Sigmoid colon (tissue), 7 donors: Measurements from ENCODE around the gene PIP4K2C. TPM values are rescaled to one million over a fixed set of nuclear protein-coding genes. Genes with fewer than 3 reads are reported as not detected.

ENCODE experiments used
- DNase-seq: peaks from one replicate; pipeline ENCODE4 v3.0.0-alpha.2; 2019
- H3K27ac ChIP-seq, 4 donors: fragments of 200-600 bp; sonication (generic); one replicate each; pipeline ENCODE4 v1.5.1; 2016 to 2019; ENCODE audit warnings: mild to moderate bottlenecking in 1 of 4
- H3K27me3 ChIP-seq, 3 donors: fragments of 200-600 bp; sonication (generic); one replicate each; pipeline ENCODE4 v1.5.1; 2019; ENCODE audit warnings: mild to moderate bottlenecking in 1 of 3
- H3K36me3 ChIP-seq, 4 donors: fragments of 200-600 bp; sonication (generic); one replicate each; pipeline ENCODE4 v1.5.1; 2016 to 2019
- H3K4me1 ChIP-seq, 4 donors: fragments of 200-600 bp; sonication (generic); one replicate each; pipeline ENCODE4 v1.5.1; 2017 to 2019
- H3K4me3 ChIP-seq, 4 donors: fragments of 200-600 bp; sonication (generic); one replicate each; pipeline ENCODE4 v1.5.1; 2017 to 2019; ENCODE audit warnings: mild to moderate bottlenecking in 2 of 4, moderate library complexity in 1 of 4
- H3K9me3 ChIP-seq, 4 donors: fragments of 200-600 bp in 3 of 4; sonication (generic) in 3 of 4; one replicate each; pipeline versions ENCODE4 v1.5.1 to v1.6.1; 2013 to 2019
- CTCF ChIP-seq, 4 experiments: fragments of 450-650 bp in 3 of 4; fragments of 200-600 bp in 1 of 4; IDR thresholded peaks; one replicate each; pipeline ENCODE4 v1.5.1; 2016 to 2019; ENCODE audit warnings: antibody characterized with exemption in 4 of 4, mild to moderate bottlenecking in 3 of 4, moderate library complexity in 2 of 4
- EP300 ChIP-seq, 4 donors: sonication (generic); formaldehyde crosslinking; IDR thresholded peaks; one replicate each; pipeline ENCODE4 v1.6.1; 2017; ENCODE audit warnings: antibody characterized with exemption in 4 of 4
- POLR2A ChIP-seq, 2 donors: fragments of 450-650 bp; IDR thresholded peaks; one replicate each; pipeline ENCODE4 v1.6.1; 2016; ENCODE audit warnings: antibody characterized with exemption in 2 of 2, mild to moderate bottlenecking in 2 of 2, moderate library complexity in 2 of 2
- POLR2AphosphoS5 ChIP-seq, 4 donors: sonication (generic); formaldehyde crosslinking; IDR thresholded peaks; one replicate each; pipeline ENCODE4 v1.6.1; 2017; ENCODE audit warnings: antibody characterized with exemption in 4 of 4
- WGBS, 2 donors: extraction: QIAGEN DNeasy Blood & Tissue Kit; methylation state at CpG; one replicate each; pipeline ENCODE4 v1.1.7; 2013; 5-methylcytosine and 5-hydroxymethylcytosine counted together
- intact Hi-C: fragments of 100-400 bp; cut with DNase I; formaldehyde crosslinking; loops from one replicate; pipeline ENCODE4 v1.15.1; 2023
- polyA plus RNA-seq, 3 donors: library from polyadenylated mRNA; stranded (reverse); fragments of 200-250 nt; gene quantifications; one replicate each; pipeline ENCODE4 v1.2.3, GENCODE V29; 2013
- total RNA-seq, 4 donors: library from RNA; depleted of rRNA; stranded (reverse); fragments of >200 nt; gene quantifications; one replicate each; pipeline ENCODE4 v1.1.0, GENCODE V29; 2016
- donor health status: healthy with polysubstance abuse.
- donor health status: Bipolar disorder and iron deficiency.
- donor health status: healthy.

PIP4K2C gene
- total and polyA plus RNA-seq, 7 donors = 13.3 to 30.5 (median 21.0) TPM

DNA sequence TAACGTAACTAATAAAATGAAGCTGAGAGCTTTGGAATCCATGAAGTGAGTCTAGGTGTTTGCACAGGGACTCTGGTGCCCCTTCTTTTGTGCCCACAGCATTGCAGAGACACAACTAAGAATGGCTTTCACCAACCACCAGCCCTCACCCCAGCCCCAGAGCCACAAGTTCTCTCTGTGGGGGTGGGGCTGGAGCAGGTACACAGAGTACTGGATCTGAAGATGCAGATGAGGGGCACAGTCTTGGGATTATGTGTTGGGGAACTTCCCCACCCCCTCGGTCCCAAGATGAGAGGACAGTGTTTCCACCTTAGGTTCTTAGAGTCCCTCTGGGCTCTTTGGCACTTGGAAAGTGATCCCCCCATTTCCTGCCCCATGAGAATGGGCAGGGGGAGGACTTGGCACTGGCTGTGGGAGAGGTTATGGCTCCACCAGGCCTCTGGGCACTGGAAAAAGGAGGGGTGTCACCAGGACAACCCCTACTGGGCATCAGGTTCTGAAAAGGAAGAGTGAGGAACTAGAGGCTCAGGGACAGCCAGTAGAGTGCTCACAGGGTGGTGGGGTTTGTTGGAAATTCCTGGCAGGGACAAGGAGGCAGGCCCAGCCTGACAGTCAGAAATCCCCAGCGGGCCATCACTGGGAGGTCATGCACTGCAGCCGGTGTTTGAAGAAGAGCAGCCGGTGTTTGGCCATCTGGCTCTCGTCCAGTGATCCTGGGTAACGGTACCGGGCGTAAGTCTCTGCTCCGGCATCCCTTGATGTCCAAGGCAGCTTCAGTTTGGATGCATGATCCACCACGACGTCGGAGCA is 35.3 kb downstream of the PIP4K2C start:
- H3K9me3 ChIP-seq = no peaks in the 10 kb centered on the region
- 27 to 40% methylated on average over 13 of the region's 13 CpGs for WGBS, 2 donors
- no peak overlapping the region for H3K4me3 ChIP-seq
- peaks cover 0 to 76% (median 16%) of the 10 kb centered on the region in 3 donors for H3K27me3 ChIP-seq
- peaks cover 0 to 22% (median 4%) of the 10 kb centered on the region in 4 donors for H3K36me3 ChIP-seq
- H3K4me1 ChIP-seq = peaks cover 0 to 17% (median 15%) of the 10 kb centered on the region in 4 donors
- H3K27ac ChIP-seq = no peak overlapping the region
- TF ChIP-seq POLR2AphosphoS5 (IDR thresholded peaks at IDR 0.05) (peak in 1 of 4 donors; percentile 5), EP300 (IDR thresholded peaks at IDR 0.05) (no peak), POLR2A (IDR thresholded peaks at IDR 0.05) (no peak), CTCF (IDR thresholded peaks at IDR 0.05) (no peak)
- intact Hi-C loops = no loop called here
- peak; percentile 67 for DNase-seq

- TF ChIP-seq CTCF (IDR thresholded peaks at IDR 0.05) = no peak
- TF ChIP-seq POLR2AphosphoS5 (IDR thresholded peaks at IDR 0.05) = no peak
- TF ChIP-seq POLR2A (IDR thresholded peaks at IDR 0.05) = no peak
- TF ChIP-seq EP300 (IDR thresholded peaks at IDR 0.05) = no peak
- Histone ChIP-seq H3K4me1 (peaks cover 0 to 15% (median 13%) of the 10 kb centered on the region in 4 donors), H3K9me3 (no peaks in the 10 kb centered on the region), H3K27me3 (peaks cover 3 to 76% (median 22%) of the 10 kb centered on the region in 3 donors), H3K4me3 (no peak overlapping the region), H3K27ac (no peak overlapping the region), H3K36me3 (peaks cover 0 to 22% (median 4%) of the 10 kb centered on the region in 4 donors)
- intact Hi-C loops = no loop called here
- no peak for DNase-seq
- WGBS, 2 donors = 19 to 28% methylated on average over 9 of the region's 9 CpGs
Observed at GRCh38 chr12:57626921-57627445, 36.0 kb downstream of the PIP4K2C start.

GRCh38 chr12:57627501-57628279 is 36.7 kb downstream of the PIP4K2C start:
- no peak overlapping the region for H3K4me3 ChIP-seq

More at GRCh38 chr12:57627501-57628279, 36.7 kb downstream of the PIP4K2C start:
- TF ChIP-seq POLR2A (IDR thresholded peaks at IDR 0.05) = no peak
- TF ChIP-seq CTCF (IDR thresholded peaks at IDR 0.05) = no peak
- no peak for TF ChIP-seq POLR2AphosphoS5 (IDR thresholded peaks at IDR 0.05)
- no peak for TF ChIP-seq EP300 (IDR thresholded peaks at IDR 0.05)
- H3K36me3 ChIP-seq = peaks cover 0 to 22% (median 4%) of the 10 kb centered on the region in 4 donors
- H3K4me1 ChIP-seq = peaks cover 0 to 21% (median 18%) of the 10 kb centered on the region in 4 donors
- H3K9me3 ChIP-seq = no peaks in the 10 kb centered on the region
- no peak overlapping the region for H3K27ac ChIP-seq
- peak; percentile 62 for DNase-seq
- WGBS, 2 donors = 7 to 9% methylated on average over 67 of the region's 67 CpGs
- H3K27me3 ChIP-seq = peaks cover 7 to 76% (median 25%) of the 10 kb centered on the region in 3 donors
- intact Hi-C loops = no loop called here
